GM13977 (cell line): ENCODE results near the gene TNFSF13B.
"Not testable (repeated sequence)": the region's sequence is repeated elsewhere in the genome, so short reads cannot be mapped to it uniquely, and the experiment has no call there.

Experiments used
- DNase-seq: peaks from one replicate; pipeline ENCODE4 v3.0.0; 2012; ENCODE audit warnings: low spot score
- in situ Hi-C: fragments of 300-500 bp; cut with MboI; formaldehyde crosslinking; loops from one replicate; pipeline ENCODE4 v1.12.0; 2022; ENCODE audit warnings: low sequenced_read_pairs, low pct_unique_long_range_greater_than_20kb, mixed read lengths, inconsistent platforms; ENCODE audit not compliant: unreplicated experiment
- TF ChIP-seq, protein P1 (sequence below): IDR thresholded peaks from 2 replicates; pipeline ENCODE4 v1.5.1; 2012; ENCODE audit warnings: mild to moderate bottlenecking, control low read depth; ENCODE audit not compliant: insufficient read depth; ENCODE audit errors: extremely low read depth, missing control alignments

TNFSF13B gene

DNA sequence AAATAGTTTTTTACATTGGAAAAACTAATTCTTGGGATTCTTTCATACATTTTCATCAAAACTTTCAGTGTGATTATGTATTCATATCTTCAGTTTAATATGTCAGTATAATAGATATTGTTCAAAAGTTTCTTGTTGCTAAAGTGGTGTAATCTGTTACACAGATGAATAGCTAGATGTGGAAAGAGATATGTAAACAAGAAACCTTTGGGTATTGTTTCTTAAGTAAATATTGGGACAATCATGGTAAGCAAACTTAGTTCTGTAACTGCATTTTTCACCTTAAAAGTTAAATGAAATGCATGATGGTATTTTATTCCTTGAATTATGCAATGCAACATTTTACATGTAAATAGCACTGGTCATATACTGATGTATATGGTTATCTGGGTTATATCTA lies 39.1 kb upstream of the TNFSF13B start:
- in situ Hi-C loops: no loop called here
- DNase-seq: no peak
- TF ChIP-seq, protein P1, sequence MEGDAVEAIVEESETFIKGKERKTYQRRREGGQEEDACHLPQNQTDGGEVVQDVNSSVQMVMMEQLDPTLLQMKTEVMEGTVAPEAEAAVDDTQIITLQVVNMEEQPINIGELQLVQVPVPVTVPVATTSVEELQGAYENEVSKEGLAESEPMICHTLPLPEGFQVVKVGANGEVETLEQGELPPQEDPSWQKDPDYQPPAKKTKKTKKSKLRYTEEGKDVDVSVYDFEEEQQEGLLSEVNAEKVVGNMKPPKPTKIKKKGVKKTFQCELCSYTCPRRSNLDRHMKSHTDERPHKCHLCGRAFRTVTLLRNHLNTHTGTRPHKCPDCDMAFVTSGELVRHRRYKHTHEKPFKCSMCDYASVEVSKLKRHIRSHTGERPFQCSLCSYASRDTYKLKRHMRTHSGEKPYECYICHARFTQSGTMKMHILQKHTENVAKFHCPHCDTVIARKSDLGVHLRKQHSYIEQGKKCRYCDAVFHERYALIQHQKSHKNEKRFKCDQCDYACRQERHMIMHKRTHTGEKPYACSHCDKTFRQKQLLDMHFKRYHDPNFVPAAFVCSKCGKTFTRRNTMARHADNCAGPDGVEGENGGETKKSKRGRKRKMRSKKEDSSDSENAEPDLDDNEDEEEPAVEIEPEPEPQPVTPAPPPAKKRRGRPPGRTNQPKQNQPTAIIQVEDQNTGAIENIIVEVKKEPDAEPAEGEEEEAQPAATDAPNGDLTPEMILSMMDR: no peak

DNA sequence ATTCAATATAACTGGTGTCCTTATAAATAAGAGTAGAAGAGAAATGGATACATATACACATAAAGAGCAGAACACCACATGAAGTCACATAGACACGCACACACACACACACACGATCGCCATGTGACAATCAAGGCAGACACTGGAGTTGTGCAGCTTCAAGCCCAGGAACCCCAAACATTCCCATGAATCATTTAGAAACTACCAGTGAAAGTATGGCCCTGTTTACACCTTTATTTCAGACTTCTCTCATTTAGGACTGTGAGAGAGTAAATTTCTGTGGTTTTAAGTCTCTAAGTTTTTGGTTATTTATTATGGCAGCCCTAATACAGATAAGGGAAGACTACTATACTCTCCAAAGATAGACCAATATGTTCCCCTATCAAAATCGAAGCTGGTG lies 20.4 kb upstream of the TNFSF13B start:
- in situ Hi-C loops: no loop called here
- TF ChIP-seq, protein P1: no peak
- no peak for DNase-seq

DNA sequence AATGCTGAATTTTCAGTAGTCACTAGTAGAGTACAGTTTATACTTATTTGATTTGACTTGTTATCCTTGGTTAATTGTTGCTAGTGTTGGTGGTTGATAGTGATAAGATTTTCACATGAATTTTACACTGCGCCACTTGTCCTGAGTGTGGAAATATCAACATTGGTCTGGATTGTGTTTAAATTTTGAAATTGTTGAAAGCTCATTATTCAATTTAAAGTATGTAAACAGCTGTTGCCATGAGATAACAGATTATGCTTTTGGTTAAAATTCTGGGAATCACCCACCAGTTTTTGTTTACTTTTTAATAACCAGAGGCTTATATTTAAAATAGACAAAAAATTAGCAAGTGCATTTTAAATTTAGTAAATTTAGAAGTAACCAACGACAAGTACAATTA lies 12.3 kb upstream of the TNFSF13B start:
- no peak for DNase-seq
- TF ChIP-seq, protein P1: no peak
- in situ Hi-C loops: no loop called here

DNA sequence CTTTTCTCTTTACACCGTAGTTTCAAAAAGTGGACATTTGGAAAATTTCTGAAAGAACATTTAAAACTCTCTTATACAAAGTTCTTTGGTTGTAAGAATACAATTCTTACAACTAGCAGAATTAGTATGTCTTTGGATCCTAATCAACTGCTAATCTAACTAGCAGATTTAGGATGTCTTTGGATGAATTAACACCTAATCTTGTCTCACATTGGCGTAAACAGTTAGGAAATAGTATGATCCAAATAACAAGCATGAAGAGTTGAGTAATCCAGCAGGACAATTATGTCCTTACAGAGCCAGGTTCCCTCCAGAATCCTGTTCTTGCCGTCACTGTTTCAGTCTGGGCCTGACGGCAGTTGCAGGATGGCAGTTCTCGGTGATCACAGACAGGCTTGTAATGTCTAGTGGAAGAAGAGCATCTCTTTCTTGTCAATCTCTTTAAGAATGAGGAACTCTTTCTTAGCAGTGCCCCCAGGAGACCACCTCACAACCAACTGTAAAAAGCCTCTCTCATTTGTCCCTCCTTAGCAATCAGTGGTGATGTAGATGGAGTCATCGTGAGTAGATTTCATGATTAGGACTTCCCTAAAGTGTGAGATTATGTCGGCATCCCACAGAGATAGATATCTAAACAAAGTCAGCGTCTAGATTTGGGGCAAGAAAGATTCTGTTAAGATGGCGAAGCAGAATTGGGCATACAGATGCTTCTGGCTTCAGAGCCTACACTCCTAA lies 5.7 kb upstream of the TNFSF13B start:
- in situ Hi-C loops: no loop called here
- TF ChIP-seq, protein P1: no peak
- DNase-seq: no peak

DNA sequence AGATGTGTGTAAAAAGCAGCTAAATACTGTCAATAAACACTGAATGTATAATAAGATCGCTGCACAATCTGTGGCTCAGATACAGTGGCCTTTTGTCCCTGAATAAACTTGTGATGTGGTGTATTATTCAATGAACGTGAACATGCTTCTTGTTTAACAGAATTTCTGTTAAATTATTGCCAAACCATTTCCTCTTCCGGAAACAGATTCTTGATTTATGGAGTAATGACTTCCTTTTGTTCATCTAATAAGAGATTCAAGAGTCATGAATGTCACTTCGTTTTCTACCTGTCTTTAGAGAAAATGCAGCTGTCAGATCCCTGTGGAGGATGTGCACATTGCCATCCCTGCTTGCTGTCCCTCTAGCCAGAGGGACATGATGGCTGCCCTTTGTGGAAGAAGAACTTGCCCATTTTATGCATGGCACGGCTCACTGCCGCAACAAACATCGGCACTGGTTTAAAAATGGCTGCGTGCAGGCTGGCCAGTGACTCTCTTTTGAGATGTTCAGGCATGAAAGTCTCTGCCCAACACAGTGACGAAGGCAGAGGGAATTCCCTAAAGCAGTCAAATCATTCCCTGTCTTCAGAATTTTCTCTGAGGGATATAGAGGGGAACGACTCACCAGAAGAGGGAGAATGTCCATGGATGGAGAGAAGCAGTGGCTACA lies 3.1 kb upstream of the TNFSF13B start:
- TF ChIP-seq, protein P1: no peak
- in situ Hi-C loops: no loop called here
- DNase-seq: no peak

DNA sequence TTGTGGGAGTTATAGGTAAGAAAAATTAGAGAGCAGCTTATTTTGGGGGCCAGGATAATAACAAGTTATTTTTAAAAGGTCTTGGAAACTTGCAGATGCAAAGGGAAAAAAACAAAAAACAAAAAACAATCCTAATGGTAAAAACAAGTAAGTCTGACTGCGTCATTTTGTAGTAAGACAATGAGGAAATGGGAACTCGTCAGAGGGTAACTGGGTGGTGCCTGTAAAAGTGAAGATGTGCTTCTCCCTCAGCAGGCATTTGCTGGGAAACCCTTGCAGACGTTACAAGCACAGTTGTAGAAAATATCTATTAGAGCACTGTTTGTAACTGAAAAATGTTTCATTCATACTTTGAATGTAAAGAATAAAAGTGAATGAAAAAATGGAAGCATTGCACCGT lies 2.2 kb upstream of the TNFSF13B start:
- no peak for DNase-seq
- in situ Hi-C loops: no loop called here
- TF ChIP-seq, protein P1: no peak

DNA sequence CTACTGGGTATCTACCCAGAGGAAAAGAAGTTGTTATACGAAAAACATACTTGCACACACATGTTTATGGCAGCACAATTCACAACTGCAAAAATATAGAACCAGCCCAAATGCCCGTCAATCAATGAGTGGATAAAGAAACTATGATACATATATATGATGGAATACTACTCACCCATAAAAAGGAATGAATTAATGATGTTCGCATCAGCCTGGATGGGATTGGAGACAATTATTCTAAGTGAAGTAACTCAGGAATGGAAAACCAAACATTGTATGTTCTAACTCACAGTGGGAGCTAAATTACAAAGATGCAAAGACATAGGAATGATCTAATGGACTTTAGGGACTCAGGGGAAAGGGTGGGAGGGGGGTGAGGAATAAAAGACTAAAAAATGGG lies 1.7 kb upstream of the TNFSF13B start:
- in situ Hi-C loops, DNase-seq: not testable (repeated sequence)
